Upper lobe of left lung (tissue), 6 donors: ENCODE results near the gene FOXP4. TPM values are rescaled to one million over a fixed set of nuclear protein-coding genes. Genes with fewer than 3 reads are reported as not detected.

Experiments used
- ATAC-seq, 2 donors: fragments of 200-7000 bp; cut with Tn5 transposase; one replicate each; pipeline ENCODE4 v1.9.1; 2022; ENCODE audit warnings: mild to moderate bottlenecking in 2 of 2, moderate library complexity in 2 of 2; ENCODE audit not compliant: low FRiP score in 2 of 2
- DNase-seq, 2 donors: peaks; one replicate each; pipeline ENCODE4 v3.0.0-alpha.2; 2019 to 2020
- H3K27ac ChIP-seq, 4 donors: fragments of 200-600 bp; sonication (generic); one replicate each; pipeline ENCODE4 v1.5.1; 2016 to 2019
- H3K27me3 ChIP-seq, 4 donors: fragments of 200-600 bp; sonication (generic); one replicate each; pipeline ENCODE4 v1.5.1; 2017 to 2019
- H3K36me3 ChIP-seq, 4 donors: fragments of 200-600 bp; sonication (generic); one replicate each; pipeline ENCODE4 v1.5.1; 2016 to 2019
- H3K4me1 ChIP-seq, 4 donors: fragments of 200-600 bp; sonication (generic); one replicate each; pipeline ENCODE4 v1.5.1; 2018 to 2019
- H3K4me3 ChIP-seq, 4 donors: fragments of 200-600 bp; sonication (generic); one replicate each; pipeline ENCODE4 v1.5.1; 2017 to 2019; ENCODE audit warnings: mild to moderate bottlenecking in 2 of 4, moderate library complexity in 1 of 4
- H3K9me3 ChIP-seq, 4 donors: fragments of 200-600 bp; sonication (generic); one replicate each; pipeline ENCODE4 v1.5.1; 2018 to 2019
- EP300 ChIP-seq, 4 donors: sonication (generic); formaldehyde crosslinking; IDR thresholded peaks; one replicate each; pipeline ENCODE4 v1.5.1; 2017; ENCODE audit warnings: antibody characterized with exemption in 4 of 4, control low read depth in 2 of 4
- POLR2A ChIP-seq, 4 donors: fragments of 450-650 bp; IDR thresholded peaks; one replicate each; pipeline ENCODE4 v1.5.1; 2016 to 2017; ENCODE audit warnings: antibody characterized with exemption in 4 of 4, mild to moderate bottlenecking in 2 of 4
- POLR2AphosphoS5 ChIP-seq, 2 donors: sonication (generic); formaldehyde crosslinking; IDR thresholded peaks; one replicate each; pipeline ENCODE4 v1.5.1; 2017; ENCODE audit warnings: antibody characterized with exemption in 2 of 2
- WGBS, 2 donors: methylation state at CpG; one replicate each; pipeline ENCODE4 v1.1.5; 2017 to 2018; 5-methylcytosine and 5-hydroxymethylcytosine counted together
- total RNA-seq, 6 donors: library from RNA; depleted of rRNA in 4 of 6; stranded (reverse); fragments of >200 nt in 4 of 6; gene quantifications; one replicate each; pipeline versions ENCODE4 v1.1.0 to v1.2.1, GENCODE V29; 2016 to 2021
- TF ChIP-seq, protein P1 (sequence below), 6 experiments: fragments of 450-650 bp in 4 of 6; fragments of 200-600 bp in 2 of 6; sonication (generic) in 2 of 6; IDR thresholded peaks; one replicate each; pipeline ENCODE4 v1.5.1; 2016 to 2019; ENCODE audit warnings: antibody characterized with exemption in 6 of 6
- donor health status: DM: no; HTN: no; CAD: no; lungs with moderate emphysema.
- donor health status: DM: no; HTN: yes; CAD: no; lungs with severe emphysema.

FOXP4 gene
- total RNA-seq, 6 donors from 2014 or later = 21.0 to 52.2 (median 27.7) TPM

DNA sequence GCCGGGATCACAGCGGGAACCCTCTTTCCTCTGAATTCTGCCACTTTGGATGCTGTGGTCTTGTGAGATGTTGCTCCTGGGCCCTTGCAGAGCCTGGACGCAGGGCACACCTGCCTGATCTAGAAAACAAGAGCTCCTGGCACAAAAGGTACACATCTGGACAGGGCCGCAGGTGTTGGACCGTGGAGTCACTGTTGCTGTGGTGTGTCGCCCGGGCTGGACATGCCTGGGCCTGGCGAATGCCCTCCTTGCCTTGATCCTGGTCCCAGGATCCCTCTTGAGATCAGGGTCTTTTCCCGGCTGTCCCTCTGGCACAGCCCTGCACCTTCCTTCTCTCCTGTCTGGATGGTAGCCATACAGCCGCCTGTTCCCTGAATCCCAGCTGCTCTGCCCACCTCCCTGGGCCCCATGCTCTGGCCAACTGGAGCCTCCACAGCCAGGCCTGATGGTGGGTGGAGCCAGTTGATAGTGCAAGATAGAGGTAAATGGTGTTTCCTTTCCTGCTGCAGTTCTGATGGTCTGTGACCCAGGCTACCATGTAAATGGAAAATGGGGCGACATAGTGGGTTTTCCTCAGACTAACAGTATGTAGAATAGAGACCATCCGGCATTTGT, 5.0 kb downstream of the FOXP4 start:
- Histone ChIP-seq H3K9me3 (no peaks in the 10 kb centered on the region), H3K36me3 (peaks cover 0 to 8% (median 0%) of the 10 kb centered on the region in 4 donors), H3K4me3 (no peak overlapping the region), H3K27ac (no peak overlapping the region), H3K4me1 (peaks cover 17 to 51% (median 36%) of the 10 kb centered on the region in 4 donors), H3K27me3 (peaks cover 0 to 5% (median 2%) of the 10 kb centered on the region in 4 donors)
- WGBS, 2 donors = 66 to 87% methylated on average over 10 to 12 of the region's 12 CpGs
- DNase-seq = no peak
- TF ChIP-seq POLR2A (IDR thresholded peaks at IDR 0.05) (no peak), EP300 (IDR thresholded peaks at IDR 0.05) (no peak), POLR2AphosphoS5 (IDR thresholded peaks at IDR 0.05) (no peak)
- TF ChIP-seq, protein P1, sequence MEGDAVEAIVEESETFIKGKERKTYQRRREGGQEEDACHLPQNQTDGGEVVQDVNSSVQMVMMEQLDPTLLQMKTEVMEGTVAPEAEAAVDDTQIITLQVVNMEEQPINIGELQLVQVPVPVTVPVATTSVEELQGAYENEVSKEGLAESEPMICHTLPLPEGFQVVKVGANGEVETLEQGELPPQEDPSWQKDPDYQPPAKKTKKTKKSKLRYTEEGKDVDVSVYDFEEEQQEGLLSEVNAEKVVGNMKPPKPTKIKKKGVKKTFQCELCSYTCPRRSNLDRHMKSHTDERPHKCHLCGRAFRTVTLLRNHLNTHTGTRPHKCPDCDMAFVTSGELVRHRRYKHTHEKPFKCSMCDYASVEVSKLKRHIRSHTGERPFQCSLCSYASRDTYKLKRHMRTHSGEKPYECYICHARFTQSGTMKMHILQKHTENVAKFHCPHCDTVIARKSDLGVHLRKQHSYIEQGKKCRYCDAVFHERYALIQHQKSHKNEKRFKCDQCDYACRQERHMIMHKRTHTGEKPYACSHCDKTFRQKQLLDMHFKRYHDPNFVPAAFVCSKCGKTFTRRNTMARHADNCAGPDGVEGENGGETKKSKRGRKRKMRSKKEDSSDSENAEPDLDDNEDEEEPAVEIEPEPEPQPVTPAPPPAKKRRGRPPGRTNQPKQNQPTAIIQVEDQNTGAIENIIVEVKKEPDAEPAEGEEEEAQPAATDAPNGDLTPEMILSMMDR (IDR thresholded peaks at IDR 0.05) = no peak
- no peak for ATAC-seq

DNA sequence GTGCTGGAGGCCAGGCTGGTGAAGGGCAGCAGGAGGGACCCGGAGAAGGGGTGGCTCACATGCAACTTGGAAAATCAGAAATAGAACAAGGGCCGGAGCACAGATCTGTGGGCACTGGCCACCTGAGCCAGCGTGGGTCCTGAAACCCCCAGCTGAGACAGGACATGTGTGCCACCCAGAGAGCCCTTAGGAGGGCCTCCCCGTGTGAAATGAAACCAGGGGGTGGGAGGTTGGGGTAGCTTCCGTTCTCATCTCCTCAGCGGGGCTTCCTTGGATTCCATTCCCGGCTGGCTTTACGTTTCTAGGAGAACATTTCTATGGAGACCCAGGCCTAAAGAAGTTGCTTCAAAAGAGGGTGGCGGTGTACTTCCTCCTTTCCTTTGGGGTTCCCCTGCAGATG, 5.7 kb downstream of the FOXP4 start:
- Histone ChIP-seq H3K36me3 (peaks cover 0 to 8% (median 0%) of the 10 kb centered on the region in 4 donors), H3K27ac (no peak overlapping the region), H3K27me3 (peaks cover 0 to 5% (median 2%) of the 10 kb centered on the region in 4 donors), H3K4me1 (peaks cover 17 to 51% (median 36%) of the 10 kb centered on the region in 4 donors), H3K4me3 (no peak overlapping the region), H3K9me3 (no peaks in the 10 kb centered on the region)
- ATAC-seq (no peak), DNase-seq (no peak)
- TF ChIP-seq POLR2A (IDR thresholded peaks at IDR 0.05) (no peak), EP300 (IDR thresholded peaks at IDR 0.05) (no peak), POLR2AphosphoS5 (IDR thresholded peaks at IDR 0.05) (no peak)
- TF ChIP-seq, protein P1 (IDR thresholded peaks at IDR 0.05) = no peak
- WGBS, 2 donors = 66 to 85% methylated on average over 8 to 9 of the region's 9 CpGs

DNA sequence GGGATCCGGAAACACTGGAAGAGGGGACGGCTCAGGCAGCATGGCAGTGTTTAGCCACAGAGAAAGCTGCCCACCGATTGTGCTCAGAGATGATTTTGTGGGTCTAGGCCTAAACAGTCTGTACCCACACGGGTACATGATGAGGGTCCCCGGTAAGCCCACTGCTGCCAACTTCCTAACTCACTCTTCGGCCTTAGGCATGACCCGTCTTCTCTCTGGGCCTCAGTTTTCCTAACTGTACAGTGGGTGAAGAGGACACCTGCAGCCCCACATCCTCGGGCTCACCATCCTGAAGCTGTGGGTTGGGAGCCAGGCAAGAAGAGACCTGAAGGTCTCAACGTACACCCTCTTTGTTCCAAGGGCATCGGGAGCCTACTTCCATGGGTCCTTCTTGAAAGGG, 6.5 kb downstream of the FOXP4 start:
- Histone ChIP-seq H3K4me1 (peaks cover 17 to 42% (median 30%) of the 10 kb centered on the region in 4 donors), H3K9me3 (no peaks in the 10 kb centered on the region), H3K27me3 (peaks cover 0 to 3% (median 0%) of the 10 kb centered on the region in 4 donors), H3K27ac (no peak overlapping the region), H3K36me3 (peaks cover 0 to 8% (median 0%) of the 10 kb centered on the region in 4 donors), H3K4me3 (no peak overlapping the region)
- DNase-seq (no peak), ATAC-seq (no peak)
- no peak for TF ChIP-seq EP300 (IDR thresholded peaks at IDR 0.05)
- TF ChIP-seq, protein P1 (IDR thresholded peaks at IDR 0.05) = no peak
- no peak for TF ChIP-seq POLR2AphosphoS5 (IDR thresholded peaks at IDR 0.05)
- TF ChIP-seq POLR2A (IDR thresholded peaks at IDR 0.05) = no peak
- WGBS, 2 donors = 90 to 94% methylated on average over 7 to 10 of the region's 10 CpGs

DNA sequence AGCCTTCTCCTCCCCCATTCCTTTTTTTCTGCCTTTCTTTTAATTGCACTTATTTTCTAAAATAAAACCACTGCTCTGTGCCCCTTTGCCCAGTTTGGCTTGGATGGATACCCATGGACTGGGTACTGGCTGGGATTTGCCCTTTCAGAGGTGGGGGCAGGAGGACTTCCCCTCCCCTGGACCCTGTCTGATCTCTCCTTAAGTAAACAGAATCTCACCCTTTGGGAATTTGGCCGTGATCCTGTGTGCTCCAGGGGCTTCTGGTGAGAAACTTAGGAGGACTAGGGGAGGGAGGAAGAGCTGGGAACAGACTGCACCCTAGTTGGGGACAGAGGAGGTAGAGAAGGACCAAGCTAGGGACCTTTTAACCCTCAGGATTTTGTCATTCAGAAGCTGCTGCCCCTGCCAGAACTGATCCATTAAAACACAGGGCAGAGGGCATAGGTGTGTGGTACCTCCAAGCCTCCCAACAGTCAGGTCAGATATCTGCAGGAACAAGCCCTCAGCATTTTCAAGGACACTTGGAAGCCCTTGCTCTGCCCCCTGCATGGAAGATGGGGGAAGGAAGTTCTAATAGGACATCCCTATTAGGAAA, 7.3 kb downstream of the FOXP4 start:
- TF ChIP-seq EP300 (IDR thresholded peaks at IDR 0.05) = no peak
- TF ChIP-seq POLR2A (IDR thresholded peaks at IDR 0.05) = no peak
- ATAC-seq (no peak), DNase-seq (no peak)
- Histone ChIP-seq H3K9me3 (no peaks in the 10 kb centered on the region), H3K4me3 (no peak overlapping the region), H3K4me1 (peaks cover 9 to 40% (median 24%) of the 10 kb centered on the region in 4 donors), H3K27me3 (no peaks in the 10 kb centered on the region), H3K27ac (no peak overlapping the region), H3K36me3 (peaks cover 0 to 8% (median 0%) of the 10 kb centered on the region in 4 donors)
- WGBS, 2 donors = 54% methylated on average over 1 of the region's 1 CpG

DNA sequence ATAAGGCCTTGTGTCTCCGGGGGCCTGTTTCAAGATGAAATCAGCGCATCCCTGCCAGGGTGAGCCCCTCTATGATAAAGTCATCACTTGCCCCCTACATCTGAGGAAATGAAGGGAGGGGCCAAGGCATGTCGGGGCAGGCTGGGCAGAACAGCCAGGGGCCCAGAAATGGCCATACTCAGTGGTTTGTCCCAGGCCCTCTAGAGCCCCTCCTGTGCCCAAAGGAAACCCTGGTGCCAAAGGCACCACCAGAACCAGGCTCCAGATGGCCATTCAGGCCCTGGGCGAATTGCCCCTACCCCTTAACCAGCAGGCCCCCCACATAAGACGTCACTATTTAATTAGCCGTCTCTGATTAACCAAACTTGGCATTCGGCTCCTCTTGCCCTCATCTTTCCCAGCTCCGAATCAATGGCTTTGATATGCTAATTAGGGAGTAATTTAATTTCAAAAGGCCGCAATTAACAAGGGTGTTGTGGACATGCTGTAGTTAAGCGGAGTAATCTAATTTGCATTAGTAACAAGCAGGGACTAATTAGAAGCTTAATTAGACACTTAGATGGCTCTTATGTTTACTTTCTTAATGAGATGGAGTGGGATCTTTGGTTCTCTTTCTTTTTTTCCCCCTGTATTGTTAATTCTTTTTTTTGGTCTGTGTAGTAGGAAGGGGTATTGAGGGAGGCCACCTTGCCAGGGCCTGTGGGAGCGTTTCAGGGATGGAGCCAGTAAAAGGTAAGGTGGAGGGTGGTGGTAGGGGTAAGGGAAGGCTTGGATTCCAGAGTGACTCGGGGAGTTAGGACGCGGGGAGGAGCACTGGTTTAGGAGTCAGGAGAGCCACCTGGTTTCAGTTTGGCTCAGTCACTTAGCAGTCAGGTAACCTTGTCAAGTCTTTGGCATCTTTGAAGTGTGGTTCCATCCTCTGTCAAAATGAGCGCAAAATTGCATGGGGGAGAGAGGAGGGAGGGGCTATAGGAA, 9.4 kb downstream of the FOXP4 start:
- Histone ChIP-seq H3K27me3 (no peaks in the 10 kb centered on the region), H3K9me3 (no peaks in the 10 kb centered on the region), H3K27ac (no peak overlapping the region), H3K4me1 (peaks cover 10 to 37% (median 18%) of the 10 kb centered on the region in 4 donors), H3K36me3 (peaks cover 0 to 8% (median 0%) of the 10 kb centered on the region in 4 donors), H3K4me3 (no peak overlapping the region)
- 87 to 89% methylated on average over 15 of the region's 15 CpGs for WGBS, 2 donors
- DNase-seq = no peak
- ATAC-seq = no peak
- TF ChIP-seq POLR2A (IDR thresholded peaks at IDR 0.05) (no peak), EP300 (IDR thresholded peaks at IDR 0.05) (no peak)
- TF ChIP-seq, protein P1 (IDR thresholded peaks at IDR 0.05) = no peak
